H54 (cell line): ENCODE data around the gene CPXM2.

ENCODE experiments used
- DNase-seq: peaks from one replicate; pipeline ENCODE4 v3.0.0; 2011; ENCODE audit warnings: low spot score, mixed read lengths; ENCODE audit not compliant: insufficient read length
- FAIRE-seq: peaks from 3 replicates; lab custom pipeline; 2011; peaks lifted over from hg19 to GRCh38; lab: Jason Lieb, UNC
- POLR2A ChIP-seq: IDR thresholded peaks from 2 replicates; pipeline ENCODE4 v1.6.1; 2011; ENCODE audit warnings: low read depth, mild to moderate bottlenecking, low read length

The CPXM2 gene

GRCh38 chr10:123706236-123706635 is 185.4 kb downstream of the CPXM2 start:
- FAIRE-seq (no peak), DNase-seq (no peak)
- TF ChIP-seq POLR2A: no peak

- DNase-seq (no peak), FAIRE-seq (no peak)
These were observed 186.8 kb downstream of the CPXM2 start for GRCh38 chr10:123704812-123705211.

GRCh38 chr10:123704076-123704475 is 187.5 kb downstream of the CPXM2 start:
- FAIRE-seq (no peak), DNase-seq (no peak)
- no peak for TF ChIP-seq POLR2A

More at GRCh38 chr10:123704812-123705211, 186.8 kb downstream of the CPXM2 start:
- no peak for TF ChIP-seq POLR2A

- TF ChIP-seq POLR2A: no peak
- DNase-seq (no peak), FAIRE-seq (no peak)
These were observed 188.3 kb downstream of the CPXM2 start for GRCh38 chr10:123703195-123703790.
